Lower leg skin (tissue), 3 donors: ENCODE measurements around the gene TBX4.

ENCODE experiments used
- POLR2A ChIP-seq, 2 donors: fragments of 450-650 bp; IDR thresholded peaks; one replicate each; pipeline ENCODE4 v1.6.1; 2016 to 2017; ENCODE audit warnings: antibody characterized with exemption in 2 of 2, mild to moderate bottlenecking in 1 of 2, moderate library complexity in 1 of 2
- TF ChIP-seq, protein P1 (sequence below), 3 donors: fragments of 450-650 bp; IDR thresholded peaks; one replicate each; pipeline ENCODE4 v1.5.1; 2016; ENCODE audit warnings: antibody characterized with exemption in 3 of 3, mild to moderate bottlenecking in 3 of 3, moderate library complexity in 2 of 3

DNA sequence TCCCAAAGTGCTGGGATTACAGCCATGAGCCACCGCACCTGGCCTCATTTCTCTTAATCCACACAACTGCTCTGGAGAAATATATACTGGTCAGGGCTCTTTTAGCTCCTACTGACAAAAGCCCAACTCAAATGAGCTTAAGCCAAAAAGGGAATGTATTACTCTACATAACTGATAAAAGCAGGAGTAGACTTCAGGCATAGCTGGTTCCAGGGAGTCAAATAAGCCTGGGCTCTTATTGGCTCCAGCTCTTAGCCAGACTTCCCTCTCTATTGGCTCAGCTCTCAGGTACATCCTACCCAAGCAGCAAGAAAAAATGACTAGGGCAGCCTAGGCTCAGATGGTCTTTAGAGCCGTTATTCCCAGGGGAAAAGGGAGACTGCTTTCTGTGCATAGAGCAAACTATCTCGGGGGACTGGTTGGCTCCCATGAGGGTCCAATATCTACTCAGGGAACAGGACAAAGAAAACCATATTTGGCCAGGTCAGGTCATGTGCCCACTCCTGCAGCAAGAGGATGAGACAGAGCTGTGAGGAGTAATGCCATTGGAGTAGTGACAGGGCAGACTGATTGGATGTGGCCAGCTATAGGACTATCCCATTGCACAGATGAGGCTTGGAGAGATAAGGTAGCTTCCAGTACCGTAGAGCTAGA lies 31.4 kb upstream of the TBX4 start:
- TF ChIP-seq POLR2A (IDR thresholded peaks at IDR 0.05) = no peak
- TF ChIP-seq, protein P1, sequence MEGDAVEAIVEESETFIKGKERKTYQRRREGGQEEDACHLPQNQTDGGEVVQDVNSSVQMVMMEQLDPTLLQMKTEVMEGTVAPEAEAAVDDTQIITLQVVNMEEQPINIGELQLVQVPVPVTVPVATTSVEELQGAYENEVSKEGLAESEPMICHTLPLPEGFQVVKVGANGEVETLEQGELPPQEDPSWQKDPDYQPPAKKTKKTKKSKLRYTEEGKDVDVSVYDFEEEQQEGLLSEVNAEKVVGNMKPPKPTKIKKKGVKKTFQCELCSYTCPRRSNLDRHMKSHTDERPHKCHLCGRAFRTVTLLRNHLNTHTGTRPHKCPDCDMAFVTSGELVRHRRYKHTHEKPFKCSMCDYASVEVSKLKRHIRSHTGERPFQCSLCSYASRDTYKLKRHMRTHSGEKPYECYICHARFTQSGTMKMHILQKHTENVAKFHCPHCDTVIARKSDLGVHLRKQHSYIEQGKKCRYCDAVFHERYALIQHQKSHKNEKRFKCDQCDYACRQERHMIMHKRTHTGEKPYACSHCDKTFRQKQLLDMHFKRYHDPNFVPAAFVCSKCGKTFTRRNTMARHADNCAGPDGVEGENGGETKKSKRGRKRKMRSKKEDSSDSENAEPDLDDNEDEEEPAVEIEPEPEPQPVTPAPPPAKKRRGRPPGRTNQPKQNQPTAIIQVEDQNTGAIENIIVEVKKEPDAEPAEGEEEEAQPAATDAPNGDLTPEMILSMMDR (IDR thresholded peaks at IDR 0.05) = no peak
